ENCODE measurements around the gene AGAP1. TPM values are rescaled to one million over a fixed set of nuclear protein-coding genes. Genes with fewer than 3 reads are reported as not detected.

The AGAP1 gene
- total RNA-seq, 1 donor: 18.5 TPM

DNA sequence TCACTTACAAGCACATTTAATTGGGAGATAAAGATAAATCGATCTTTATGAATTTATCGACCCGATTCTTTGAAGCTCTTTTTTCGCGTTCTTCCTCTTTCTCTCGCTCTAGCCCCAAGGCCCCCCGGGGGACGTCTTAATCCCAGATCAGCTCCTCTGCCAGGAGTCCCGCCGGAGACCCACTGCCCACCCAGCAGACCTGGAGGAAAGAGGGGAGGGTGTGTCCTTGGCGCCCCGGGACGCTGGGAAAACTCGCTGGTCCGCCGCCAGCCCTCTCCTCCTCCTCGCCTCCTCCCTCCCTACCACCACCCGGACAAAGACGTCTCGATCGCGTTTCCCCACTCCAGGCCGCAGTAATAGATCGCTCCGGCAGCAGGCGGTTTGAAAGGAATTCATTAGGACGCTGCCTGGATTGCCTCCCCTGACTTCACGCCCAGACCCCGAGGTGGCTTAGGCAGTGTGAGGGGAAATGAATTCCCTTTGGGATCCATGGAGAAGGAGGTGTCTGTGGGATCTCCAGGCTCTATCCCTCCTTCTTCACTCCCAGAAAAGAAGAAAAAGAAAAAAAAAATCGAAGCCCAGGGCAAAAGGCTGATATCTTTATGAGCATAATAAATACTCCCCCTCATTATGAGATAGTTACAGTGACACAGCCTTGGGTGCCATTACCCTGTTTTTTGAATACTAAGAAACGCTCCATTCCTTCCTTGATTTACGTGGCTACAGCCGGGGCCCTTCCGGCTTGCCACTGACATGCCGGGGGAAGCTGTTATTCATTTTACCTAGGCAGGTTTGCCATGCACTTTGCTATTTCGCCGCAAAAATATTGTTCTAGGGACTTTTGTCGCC lies 676.1 kb downstream of the AGAP1 start:
- Histone ChIP-seq H3K27me3 (ENCODE audit: insufficient read depth, low read length) (peaks cover 93% of the 10 kb centered on the region), H3K79me2 (ENCODE audit: insufficient read depth, low read length) (no peaks in the 10 kb centered on the region)
- TF ChIP-seq, protein P1, sequence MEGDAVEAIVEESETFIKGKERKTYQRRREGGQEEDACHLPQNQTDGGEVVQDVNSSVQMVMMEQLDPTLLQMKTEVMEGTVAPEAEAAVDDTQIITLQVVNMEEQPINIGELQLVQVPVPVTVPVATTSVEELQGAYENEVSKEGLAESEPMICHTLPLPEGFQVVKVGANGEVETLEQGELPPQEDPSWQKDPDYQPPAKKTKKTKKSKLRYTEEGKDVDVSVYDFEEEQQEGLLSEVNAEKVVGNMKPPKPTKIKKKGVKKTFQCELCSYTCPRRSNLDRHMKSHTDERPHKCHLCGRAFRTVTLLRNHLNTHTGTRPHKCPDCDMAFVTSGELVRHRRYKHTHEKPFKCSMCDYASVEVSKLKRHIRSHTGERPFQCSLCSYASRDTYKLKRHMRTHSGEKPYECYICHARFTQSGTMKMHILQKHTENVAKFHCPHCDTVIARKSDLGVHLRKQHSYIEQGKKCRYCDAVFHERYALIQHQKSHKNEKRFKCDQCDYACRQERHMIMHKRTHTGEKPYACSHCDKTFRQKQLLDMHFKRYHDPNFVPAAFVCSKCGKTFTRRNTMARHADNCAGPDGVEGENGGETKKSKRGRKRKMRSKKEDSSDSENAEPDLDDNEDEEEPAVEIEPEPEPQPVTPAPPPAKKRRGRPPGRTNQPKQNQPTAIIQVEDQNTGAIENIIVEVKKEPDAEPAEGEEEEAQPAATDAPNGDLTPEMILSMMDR (IDR thresholded peaks at IDR 0.05; ENCODE audit: extremely low read depth, low read depth, low read length): no peak

DNA sequence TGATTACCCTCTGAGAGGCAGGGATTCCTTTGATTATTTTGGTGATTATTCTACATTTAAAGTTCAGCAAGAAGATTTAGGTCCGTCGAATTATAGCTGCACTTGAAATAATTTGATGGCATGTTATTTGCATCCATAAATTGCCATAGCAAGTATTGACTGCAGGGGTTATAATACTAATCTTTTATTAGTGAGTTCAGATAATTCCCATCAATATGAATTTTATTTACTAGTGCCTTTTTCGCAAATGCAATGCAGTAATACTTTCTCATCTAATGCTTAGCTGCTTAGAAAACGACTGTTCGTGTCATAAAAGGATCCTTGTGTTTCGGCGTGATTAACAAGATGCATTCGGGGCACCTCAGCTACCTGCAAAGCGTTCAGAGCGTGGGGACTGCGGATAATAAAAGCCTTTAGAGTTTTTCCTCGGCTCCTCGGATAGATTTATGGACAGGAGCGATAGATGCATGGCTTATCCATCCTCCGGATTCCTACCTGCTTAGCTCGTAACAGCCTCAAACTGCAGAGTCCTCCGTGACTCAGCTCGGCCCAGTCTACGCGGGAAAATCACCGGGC lies 676.8 kb downstream of the AGAP1 start:
- peaks cover 2% of the 10 kb centered on the region for H4K20me1 ChIP-seq (ENCODE audit: insufficient read depth, low read length)
- H3K27ac ChIP-seq (ENCODE audit: low read depth, low read length): no peak overlapping the region
- TF ChIP-seq, protein P1 (IDR thresholded peaks at IDR 0.05; ENCODE audit: extremely low read depth, low read depth, low read length): no peak
- no peak overlapping the region for H3K4me2 ChIP-seq (ENCODE audit: insufficient read depth, low read length)
- H3K36me3 ChIP-seq (ENCODE audit: insufficient read depth, low read length): no peaks in the 10 kb centered on the region
- H3K9me3 ChIP-seq (ENCODE audit: low read depth, low read length): no peaks in the 10 kb centered on the region
- DNase-seq (ENCODE audit: insufficient read length, low spot score, missing footprints): peak; percentile 69
- H3K79me2 ChIP-seq (ENCODE audit: insufficient read depth, low read length): no peaks in the 10 kb centered on the region
- H2AFZ ChIP-seq (ENCODE audit: low read length): no peak overlapping the region
- no peaks in the 10 kb centered on the region for H3K4me1 ChIP-seq (ENCODE audit: insufficient read depth, low read length)
- peaks cover 87% of the 10 kb centered on the region for H3K27me3 ChIP-seq (ENCODE audit: insufficient read depth, low read length)
- H3K4me3 ChIP-seq (ENCODE audit: insufficient read depth, low read length): no peak overlapping the region

More for the DNA sequence above, 676.1 kb downstream of the AGAP1 start:
- H3K9me3 ChIP-seq (ENCODE audit: low read depth, low read length): no peaks in the 10 kb centered on the region
- H3K27ac ChIP-seq (ENCODE audit: low read depth, low read length): no peak overlapping the region
- no peak overlapping the region for H2AFZ ChIP-seq (ENCODE audit: low read length)
- peak; percentile 87 for DNase-seq (ENCODE audit: insufficient read length, low spot score, missing footprints)
- H3K4me3 ChIP-seq (ENCODE audit: insufficient read depth, low read length): no peak overlapping the region
- H4K20me1 ChIP-seq (ENCODE audit: insufficient read depth, low read length): peaks cover 2% of the 10 kb centered on the region
- H3K36me3 ChIP-seq (ENCODE audit: insufficient read depth, low read length): no peaks in the 10 kb centered on the region
- H3K4me1 ChIP-seq (ENCODE audit: insufficient read depth, low read length): no peaks in the 10 kb centered on the region
- no peak overlapping the region for H3K4me2 ChIP-seq (ENCODE audit: insufficient read depth, low read length)

DNA sequence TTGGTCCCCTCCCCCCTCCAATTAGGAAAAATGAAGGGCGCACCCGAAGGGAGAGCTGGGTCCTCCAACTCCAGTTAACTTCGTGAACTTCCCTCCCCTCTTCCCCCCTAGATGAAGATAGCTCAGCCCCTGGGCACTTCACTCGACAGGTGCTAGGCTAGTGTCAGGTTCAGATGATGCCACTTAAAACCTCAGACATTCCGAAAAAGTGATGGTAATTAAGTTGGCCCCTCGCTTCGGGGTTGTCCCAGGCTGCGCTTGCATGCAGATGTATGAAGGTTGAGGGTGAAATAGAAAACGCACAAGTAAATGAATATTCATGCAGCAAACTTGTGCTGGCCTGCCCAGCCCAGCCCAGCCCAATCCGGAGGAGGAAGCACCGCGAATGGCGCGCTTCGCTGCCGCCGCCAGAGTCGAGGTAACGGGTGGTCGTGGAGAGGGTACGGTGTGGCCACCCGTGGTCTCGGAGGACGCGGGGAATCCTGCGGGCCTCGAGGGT lies 677.4 kb downstream of the AGAP1 start:
- no peaks in the 10 kb centered on the region for H3K36me3 ChIP-seq (ENCODE audit: insufficient read depth, low read length)
- H4K20me1 ChIP-seq (ENCODE audit: insufficient read depth, low read length): peaks cover 2% of the 10 kb centered on the region
- no peak overlapping the region for H2AFZ ChIP-seq (ENCODE audit: low read length)
- no peak overlapping the region for H3K4me3 ChIP-seq (ENCODE audit: insufficient read depth, low read length)
- no peak overlapping the region for H3K4me2 ChIP-seq (ENCODE audit: insufficient read depth, low read length)
- TF ChIP-seq, protein P1 (IDR thresholded peaks at IDR 0.05; ENCODE audit: extremely low read depth, low read depth, low read length): no peak
- H3K27ac ChIP-seq (ENCODE audit: low read depth, low read length): no peak overlapping the region
- H3K9me3 ChIP-seq (ENCODE audit: low read depth, low read length): no peaks in the 10 kb centered on the region
- peaks cover 82% of the 10 kb centered on the region for H3K27me3 ChIP-seq (ENCODE audit: insufficient read depth, low read length)
- no peaks in the 10 kb centered on the region for H3K79me2 ChIP-seq (ENCODE audit: insufficient read depth, low read length)
- peak; percentile 81 for DNase-seq (ENCODE audit: insufficient read length, low spot score, missing footprints)
- no peaks in the 10 kb centered on the region for H3K4me1 ChIP-seq (ENCODE audit: insufficient read depth, low read length)

DNA sequence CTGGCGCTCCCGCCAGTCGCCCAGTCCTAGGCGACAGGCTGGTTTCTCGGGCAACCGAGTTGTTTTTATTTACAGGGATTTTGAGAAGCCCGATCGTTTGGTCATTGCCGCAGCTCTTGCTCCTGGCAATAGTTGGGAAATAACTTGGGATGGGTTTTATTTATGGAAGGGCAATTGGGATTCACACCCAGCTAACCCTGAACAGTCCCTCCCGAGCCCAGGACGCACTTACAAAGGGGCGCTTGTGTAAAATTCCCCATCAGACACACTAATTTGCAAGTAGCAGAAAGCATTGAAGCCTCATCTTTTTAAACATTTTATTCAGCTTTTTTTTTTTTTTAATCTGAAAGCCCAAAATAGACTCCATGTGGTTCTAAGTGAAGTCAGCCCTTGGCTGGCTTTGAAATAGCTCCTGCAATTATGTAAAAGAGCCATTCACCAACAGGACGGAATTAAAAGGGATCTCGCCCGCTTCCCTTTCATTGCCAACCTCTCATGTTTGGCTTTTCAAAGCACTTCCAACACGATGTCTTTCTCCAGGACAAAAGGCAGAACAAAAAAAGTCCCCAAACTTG lies 677.9 kb downstream of the AGAP1 start:
- Histone ChIP-seq H3K9me3 (ENCODE audit: low read depth, low read length) (no peaks in the 10 kb centered on the region), H3K4me3 (ENCODE audit: insufficient read depth, low read length) (no peak overlapping the region), H3K79me2 (ENCODE audit: insufficient read depth, low read length) (no peaks in the 10 kb centered on the region), H3K4me2 (ENCODE audit: insufficient read depth, low read length) (no peak overlapping the region), H4K20me1 (ENCODE audit: insufficient read depth, low read length) (peaks cover 2% of the 10 kb centered on the region), H3K27ac (ENCODE audit: low read depth, low read length) (no peak overlapping the region), H3K36me3 (ENCODE audit: insufficient read depth, low read length) (no peaks in the 10 kb centered on the region), H2AFZ (ENCODE audit: low read length) (no peak overlapping the region), H3K4me1 (ENCODE audit: insufficient read depth, low read length) (no peaks in the 10 kb centered on the region), H3K27me3 (ENCODE audit: insufficient read depth, low read length) (peaks cover 76% of the 10 kb centered on the region)
- TF ChIP-seq, protein P1 (IDR thresholded peaks at IDR 0.05; ENCODE audit: extremely low read depth, low read depth, low read length): no peak
- peak; percentile 81 for DNase-seq (ENCODE audit: insufficient read length, low spot score, missing footprints)
